Smooth muscle cell (in vitro differentiated cells): ENCODE results near the gene MMP19. TPM values are rescaled to one million over a fixed set of nuclear protein-coding genes. Genes with fewer than 3 reads are reported as not detected.

ENCODE experiments used
- DNase-seq: peaks from one replicate; lab custom pipeline; 2025; ENCODE audit not compliant: unreplicated experiment; lab: John Stamatoyannopoulos, UW
- H2AFZ ChIP-seq: fragments of 200-600 bp; sonication (generic); 2 replicates; pipeline ENCODE4 v1.6.0; 2016; ENCODE audit warnings: antibody characterized with exemption, low read depth, mild to moderate bottlenecking
- H3F3A ChIP-seq: fragments of 200-600 bp; sonication (generic); 2 replicates; pipeline ENCODE4 v1.6.0; 2017; ENCODE audit warnings: antibody characterized with exemption, low read depth
- H3K27ac ChIP-seq: fragments of 200-600 bp; sonication (generic); 2 replicates; pipeline ENCODE4 v1.5.1; 2016; ENCODE audit warnings: low read depth, mild to moderate bottlenecking
- H3K27me3 ChIP-seq: fragments of 200-600 bp; sonication (generic); 2 replicates; pipeline ENCODE4 v1.6.1; 2016; ENCODE audit warnings: low read depth, mild to moderate bottlenecking
- H3K36me3 ChIP-seq: fragments of 200-600 bp; sonication (generic); 2 replicates; pipeline ENCODE4 v1.5.1; 2016; ENCODE audit warnings: low read depth
- H3K4me1 ChIP-seq: fragments of 200-600 bp; sonication (generic); 2 replicates; pipeline ENCODE4 v1.5.1; 2016; ENCODE audit warnings: low read depth
- H3K4me2 ChIP-seq: fragments of 200-600 bp; sonication (generic); 2 replicates; pipeline ENCODE4 v1.6.0; 2016; ENCODE audit warnings: mild to moderate bottlenecking
- H3K4me3 ChIP-seq: fragments of 200-600 bp; sonication (generic); 2 replicates; pipeline ENCODE4 v1.5.1; 2016; ENCODE audit warnings: mild to moderate bottlenecking
- H3K79me2 ChIP-seq: fragments of 200-600 bp; sonication (generic); 2 replicates; pipeline ENCODE4 v1.6.0; 2016; ENCODE audit warnings: low read depth, mild to moderate bottlenecking
- H3K9ac ChIP-seq: fragments of 200-600 bp; sonication (generic); 2 replicates; pipeline ENCODE4 v1.6.0; 2016; ENCODE audit warnings: low read depth
- H3K9me3 ChIP-seq: fragments of 200-600 bp; sonication (generic); replicated peaks from 2 replicates; pipeline ENCODE4 v1.5.1; 2016; ENCODE audit warnings: low read depth
- H4K20me1 ChIP-seq: fragments of 200-600 bp; sonication (generic); 2 replicates; pipeline ENCODE4 v1.6.0; 2016; ENCODE audit warnings: low read depth
- WGBS: methylation state at CpG from one replicate; pipeline ENCODE4 v1.1.7; 2016; ENCODE audit warnings: low lambda C conversion rate; 5-methylcytosine and 5-hydroxymethylcytosine counted together
- polyA plus RNA-seq: library from polyadenylated mRNA; unstranded; fragments of >200 nt; fragmentation: Nextera tagmentation; extraction: Ambion mirVana; gene quantifications from 2 replicates; pipeline ENCODE4 v1.2.1, GENCODE V29; 2016
- total RNA-seq: library from RNA; depleted of rRNA; stranded (reverse); fragments of >200 nt; gene quantifications from 2 replicates; pipeline ENCODE4 v1.2.3, GENCODE V29; 2014
- TF ChIP-seq, protein P1 (sequence below): fragments of 200-600 bp; sonication (generic); IDR thresholded peaks from 2 replicates; pipeline ENCODE4 v1.5.1; 2017; ENCODE audit warnings: borderline replicate concordance, mild to moderate bottlenecking, antibody characterized with exemption; ENCODE audit not compliant: insufficient read depth, poor library complexity, severe bottlenecking

MMP19 gene, protein sequence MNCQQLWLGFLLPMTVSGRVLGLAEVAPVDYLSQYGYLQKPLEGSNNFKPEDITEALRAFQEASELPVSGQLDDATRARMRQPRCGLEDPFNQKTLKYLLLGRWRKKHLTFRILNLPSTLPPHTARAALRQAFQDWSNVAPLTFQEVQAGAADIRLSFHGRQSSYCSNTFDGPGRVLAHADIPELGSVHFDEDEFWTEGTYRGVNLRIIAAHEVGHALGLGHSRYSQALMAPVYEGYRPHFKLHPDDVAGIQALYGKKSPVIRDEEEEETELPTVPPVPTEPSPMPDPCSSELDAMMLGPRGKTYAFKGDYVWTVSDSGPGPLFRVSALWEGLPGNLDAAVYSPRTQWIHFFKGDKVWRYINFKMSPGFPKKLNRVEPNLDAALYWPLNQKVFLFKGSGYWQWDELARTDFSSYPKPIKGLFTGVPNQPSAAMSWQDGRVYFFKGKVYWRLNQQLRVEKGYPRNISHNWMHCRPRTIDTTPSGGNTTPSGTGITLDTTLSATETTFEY
- total RNA-seq (14.9 and 17.6 TPM in 2 replicates), polyA plus RNA-seq (15.6 and 18.2 TPM in 2 replicates)

DNA sequence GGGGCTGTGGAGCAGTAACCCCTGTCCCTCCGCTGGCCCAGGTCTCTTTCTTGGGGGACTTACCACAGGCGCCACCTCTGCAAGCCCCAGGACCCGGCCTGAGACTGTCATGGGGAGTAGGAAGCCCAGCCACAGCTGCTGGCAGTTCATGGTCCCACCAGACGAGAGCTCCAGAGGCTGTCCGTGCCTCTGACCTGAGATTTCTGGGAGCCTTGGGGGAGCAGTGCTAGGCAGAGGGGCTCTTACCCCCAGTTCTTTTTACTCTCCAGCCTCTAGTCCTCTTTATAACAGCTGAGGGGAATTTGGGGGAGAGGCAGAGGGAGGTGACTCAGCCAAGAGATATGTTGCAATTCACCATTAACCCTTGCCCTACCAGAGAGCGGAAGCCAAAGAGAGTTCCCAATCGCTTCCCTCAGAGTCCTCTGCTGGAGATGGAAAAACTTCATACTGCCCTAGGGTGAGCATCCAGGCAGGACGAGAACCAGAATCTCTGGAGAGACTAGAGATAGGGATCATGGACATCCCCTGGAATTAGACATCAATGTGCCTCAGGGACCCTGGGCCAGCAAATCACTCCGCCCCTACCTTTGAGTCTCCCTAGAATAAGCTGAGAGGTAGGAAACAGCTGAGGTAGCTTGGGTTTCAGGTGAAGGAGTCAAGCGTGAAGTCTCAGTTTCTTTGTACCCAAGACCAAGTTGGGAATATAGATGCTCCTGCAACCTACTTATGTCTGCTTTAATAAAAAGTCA is at the start of gene MMP19:
Gene MMP19 (minus strand): TSS at position 256 of the 749 bp plus-strand sequence. CDS start 106 bp downstream, at position 150.
- peak within 1 kb of the TSS; percentile 88 for H3K4me2 ChIP-seq
- peaks cover 18% of the 10 kb centered on the region for H3K4me1 ChIP-seq
- H3K4me3 ChIP-seq = peak within 1 kb of the TSS; percentile 45
- H4K20me1 ChIP-seq = no peaks in the 10 kb centered on the region
- WGBS = 41% methylated on average over 10 of the region's 10 CpGs
- no peaks in the 10 kb centered on the region for H3K9me3 ChIP-seq
- peaks cover 8% of the 10 kb centered on the region for H3K79me2 ChIP-seq
- no peaks in the 10 kb centered on the region for H3K36me3 ChIP-seq
- H3K27ac ChIP-seq = peak within 1 kb of the TSS; percentile 58
- TF ChIP-seq, protein P1, sequence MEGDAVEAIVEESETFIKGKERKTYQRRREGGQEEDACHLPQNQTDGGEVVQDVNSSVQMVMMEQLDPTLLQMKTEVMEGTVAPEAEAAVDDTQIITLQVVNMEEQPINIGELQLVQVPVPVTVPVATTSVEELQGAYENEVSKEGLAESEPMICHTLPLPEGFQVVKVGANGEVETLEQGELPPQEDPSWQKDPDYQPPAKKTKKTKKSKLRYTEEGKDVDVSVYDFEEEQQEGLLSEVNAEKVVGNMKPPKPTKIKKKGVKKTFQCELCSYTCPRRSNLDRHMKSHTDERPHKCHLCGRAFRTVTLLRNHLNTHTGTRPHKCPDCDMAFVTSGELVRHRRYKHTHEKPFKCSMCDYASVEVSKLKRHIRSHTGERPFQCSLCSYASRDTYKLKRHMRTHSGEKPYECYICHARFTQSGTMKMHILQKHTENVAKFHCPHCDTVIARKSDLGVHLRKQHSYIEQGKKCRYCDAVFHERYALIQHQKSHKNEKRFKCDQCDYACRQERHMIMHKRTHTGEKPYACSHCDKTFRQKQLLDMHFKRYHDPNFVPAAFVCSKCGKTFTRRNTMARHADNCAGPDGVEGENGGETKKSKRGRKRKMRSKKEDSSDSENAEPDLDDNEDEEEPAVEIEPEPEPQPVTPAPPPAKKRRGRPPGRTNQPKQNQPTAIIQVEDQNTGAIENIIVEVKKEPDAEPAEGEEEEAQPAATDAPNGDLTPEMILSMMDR = no peak
- H3K9ac ChIP-seq = peak within 1 kb of the TSS; percentile 84
- peak within 1 kb of the TSS; percentile 47 for H2AFZ ChIP-seq
- no peaks in the 10 kb centered on the region for H3K27me3 ChIP-seq
- no peak for DNase-seq
- peaks cover 4% of the 10 kb centered on the region for H3F3A ChIP-seq

DNA sequence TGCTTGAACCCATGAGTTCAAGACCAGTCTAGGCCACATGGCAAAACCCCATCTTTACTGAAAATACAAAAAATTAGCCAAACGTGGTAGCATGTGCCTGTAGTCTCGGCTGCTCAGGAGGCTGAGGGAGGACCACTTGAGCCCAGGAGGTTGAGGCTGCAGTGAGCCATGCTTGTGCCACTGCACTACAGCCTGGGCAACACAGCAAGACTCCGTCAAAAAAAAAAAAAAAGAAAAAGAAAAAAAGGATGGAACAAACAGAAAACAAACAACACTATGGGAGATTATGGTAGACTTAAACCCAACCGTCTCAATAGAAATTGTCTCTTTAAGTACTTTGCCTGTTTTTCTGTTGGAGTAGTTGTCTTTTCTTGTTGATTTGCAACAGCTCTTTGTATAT is 48.6 kb upstream of the MMP19 start:
- 98% methylated on average over 4 of the region's 4 CpGs for WGBS
- no peak for DNase-seq
- Histone ChIP-seq H4K20me1 (no peaks in the 10 kb centered on the region), H3K9ac (no peak overlapping the region), H3K4me1 (no peaks in the 10 kb centered on the region), H3K79me2 (no peaks in the 10 kb centered on the region), H3K36me3 (no peaks in the 10 kb centered on the region), H3K27ac (no peak overlapping the region), H3K4me3 (no peak overlapping the region), H2AFZ (no peak overlapping the region), H3F3A (no peaks in the 10 kb centered on the region), H3K4me2 (no peak overlapping the region), H3K27me3 (no peaks in the 10 kb centered on the region), H3K9me3 (no peaks in the 10 kb centered on the region)
- TF ChIP-seq, protein P1 = no peak

DNA sequence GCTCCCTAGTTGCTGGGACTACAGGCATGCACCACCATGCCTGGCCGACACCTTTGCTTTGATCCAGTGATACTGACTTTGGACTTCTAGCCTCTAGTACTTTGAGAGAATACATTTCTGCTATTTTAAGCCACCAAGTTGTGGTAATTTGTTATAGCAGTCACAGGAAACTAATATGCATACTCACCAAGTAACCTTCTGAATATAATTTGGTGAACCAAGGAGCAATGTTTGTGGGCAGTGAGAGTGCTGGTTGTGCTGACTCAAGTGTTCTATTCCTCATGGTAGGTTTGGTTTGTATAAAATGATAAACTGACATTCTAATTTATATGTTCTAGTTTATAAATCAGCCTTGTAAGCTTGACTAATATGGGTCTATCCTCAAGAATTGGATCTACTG is 42.4 kb upstream of the MMP19 start:
- no peaks in the 10 kb centered on the region for H3K4me1 ChIP-seq
- H3K27ac ChIP-seq = no peak overlapping the region
- DNase-seq = no peak
- H2AFZ ChIP-seq = no peak overlapping the region
- H3K27me3 ChIP-seq = no peaks in the 10 kb centered on the region
- TF ChIP-seq, protein P1 = no peak
- H3K79me2 ChIP-seq = no peaks in the 10 kb centered on the region
- no peak overlapping the region for H3K4me2 ChIP-seq
- no peak overlapping the region for H3K9ac ChIP-seq
- no peaks in the 10 kb centered on the region for H3K9me3 ChIP-seq
- H3K4me3 ChIP-seq = no peak overlapping the region
- 92% methylated on average over 1 of the region's 1 CpG for WGBS
- H4K20me1 ChIP-seq = no peaks in the 10 kb centered on the region
- no peaks in the 10 kb centered on the region for H3K36me3 ChIP-seq
- no peaks in the 10 kb centered on the region for H3F3A ChIP-seq
